Liver (tissue), 9 donors: ENCODE results near the gene L3MBTL3. TPM values are rescaled to one million over a fixed set of nuclear protein-coding genes. Genes with fewer than 3 reads are reported as not detected.

Experiments
- DNase-seq: peaks from one replicate; pipeline ENCODE4 v3.0.0-alpha.2; 2017; ENCODE audit warnings: low spot score
- H3K27ac ChIP-seq, 2 donors: one replicate each; pipeline ENCODE4 v1.7.0; 2013; ENCODE audit warnings: inconsistent platforms in 2 of 2, low read length in 2 of 2, control low read depth in 1 of 2, low read depth in 1 of 2, mild to moderate bottlenecking in 1 of 2
- H3K27me3 ChIP-seq, 4 donors: one replicate each; pipeline versions ENCODE4 v1.6.1 to v1.7.0; 2013; ENCODE audit warnings: low read length in 3 of 4, inconsistent platforms in 1 of 4, mild to moderate bottlenecking in 1 of 4, moderate library complexity in 1 of 4; ENCODE audit not compliant: control insufficient read depth in 4 of 4, insufficient read depth in 4 of 4
- H3K36me3 ChIP-seq, 4 donors: one replicate each; pipeline versions ENCODE4 v1.6.1 to v1.7.0; 2013; ENCODE audit warnings: low read length in 3 of 4, mild to moderate bottlenecking in 3 of 4, low read depth in 1 of 4, moderate library complexity in 1 of 4; ENCODE audit not compliant: control insufficient read depth in 4 of 4, insufficient read depth in 3 of 4
- H3K4me1 ChIP-seq, 4 donors: one replicate each; pipeline versions ENCODE4 v1.6.1 to v1.7.0; 2013; ENCODE audit warnings: low read length in 3 of 4, mild to moderate bottlenecking in 3 of 4, moderate library complexity in 1 of 4; ENCODE audit not compliant: control insufficient read depth in 4 of 4, insufficient read depth in 4 of 4
- H3K4me3 ChIP-seq, 3 donors: one replicate each; pipeline versions ENCODE4 v1.6.1 to v1.7.0; 2013; ENCODE audit warnings: low read length in 3 of 3, control low read depth in 1 of 3, low read depth in 1 of 3, mild to moderate bottlenecking in 1 of 3
- H3K9ac ChIP-seq, 2 donors: one replicate each; pipeline ENCODE4 v1.7.0; 2013; ENCODE audit warnings: low read length in 2 of 2, mild to moderate bottlenecking in 2 of 2, moderate library complexity in 2 of 2, control low read depth in 1 of 2, low read depth in 1 of 2
- H3K9me3 ChIP-seq, 4 donors: one replicate each; pipeline versions ENCODE4 v1.6.1 to v1.7.0; 2013; ENCODE audit warnings: low read length in 3 of 4; ENCODE audit not compliant: control insufficient read depth in 4 of 4
- EGR1 ChIP-seq, 2 donors: IDR thresholded peaks; 2 replicates each; pipeline ENCODE4 v1.6.1; 2016 to 2018; ENCODE audit warnings: antibody characterized with exemption in 2 of 2, low read depth in 2 of 2
- FOXA1 ChIP-seq: IDR thresholded peaks from 2 replicates; pipeline ENCODE4 v1.6.1; 2016; ENCODE audit warnings: antibody characterized with exemption
- FOXA2 ChIP-seq: IDR thresholded peaks from 2 replicates; pipeline ENCODE4 v1.6.1; 2016; ENCODE audit warnings: antibody characterized with exemption
- GABPA ChIP-seq, 2 donors: IDR thresholded peaks in 1 of 2; conservative IDR thresholded peaks in 1 of 2; 2 replicates each; pipeline ENCODE4 v1.6.1; 2016; ENCODE audit warnings: antibody characterized with exemption in 2 of 2, mild to moderate bottlenecking in 1 of 2, moderate library complexity in 1 of 2
- HNF4A ChIP-seq, 2 donors: conservative IDR thresholded peaks; 2 replicates each; pipeline ENCODE4 v1.6.1; 2016; ENCODE audit warnings: antibody characterized with exemption in 2 of 2, mild to moderate bottlenecking in 2 of 2
- HNF4G ChIP-seq: IDR thresholded peaks from 2 replicates; pipeline ENCODE4 v1.6.1; 2016; ENCODE audit warnings: antibody characterized with exemption
- JUND ChIP-seq, 2 donors: IDR thresholded peaks; 2 replicates each; pipeline ENCODE4 v1.6.1; 2016; ENCODE audit warnings: antibody characterized with exemption in 2 of 2
- NR2F2 ChIP-seq: IDR thresholded peaks from 2 replicates; pipeline ENCODE4 v1.6.1; 2016; ENCODE audit warnings: antibody characterized with exemption
- RAD21 ChIP-seq, 2 donors: IDR thresholded peaks; 2 replicates each; pipeline ENCODE4 v1.6.1; 2016; ENCODE audit warnings: antibody characterized with exemption in 2 of 2, mild to moderate bottlenecking in 2 of 2
- RXRA ChIP-seq, 2 donors: IDR thresholded peaks; 2 replicates each; pipeline ENCODE4 v1.6.1; 2017 to 2018; ENCODE audit warnings: antibody characterized with exemption in 2 of 2, mild to moderate bottlenecking in 1 of 2
- SP1 ChIP-seq: IDR thresholded peaks from 2 replicates; pipeline ENCODE4 v1.6.1; 2018; ENCODE audit warnings: antibody characterized with exemption, mild to moderate bottlenecking
- TAF1 ChIP-seq: conservative IDR thresholded peaks from 2 replicates; pipeline ENCODE4 v1.6.1; 2016; ENCODE audit warnings: antibody characterized with exemption, mild to moderate bottlenecking
- YY1 ChIP-seq: IDR thresholded peaks from 2 replicates; pipeline ENCODE4 v1.6.1; 2016; ENCODE audit warnings: antibody characterized with exemption, mild to moderate bottlenecking
- polyA plus RNA-seq, 2 donors: library from polyadenylated mRNA; stranded (reverse) in 1 of 2; unstranded in 1 of 2; fragments of 200-250 nt in 1 of 2; fragments of >200 nt in 1 of 2; fragmentation: Nextera tagmentation in 1 of 2; extraction: Ambion mirVana in 1 of 2; gene quantifications; one replicate each; pipeline versions ENCODE4 v1.2.1 to v1.2.3, GENCODE V29; 2013 to 2015
- total RNA-seq, 2 donors: library from RNA; depleted of rRNA; stranded (reverse); fragments of >200 nt; gene quantifications; one replicate each; pipeline ENCODE4 v1.2.3, GENCODE V29; 2014
- TF ChIP-seq, protein P1 (sequence below): fragments of 150-350 bp; IDR thresholded peaks from 2 replicates; pipeline ENCODE4 v1.5.1; 2017; ENCODE audit warnings: improper control_type of control experiment, low read depth, low read length; ENCODE audit not compliant: missing input control
- TF ChIP-seq, protein P2 (sequence below): IDR thresholded peaks from 2 replicates; pipeline ENCODE4 v1.6.1; 2016; ENCODE audit warnings: antibody characterized with exemption
- TF ChIP-seq, protein P3 (sequence below): IDR thresholded peaks from 2 replicates; pipeline ENCODE4 v1.6.1; 2016; ENCODE audit warnings: antibody characterized with exemption
- TF ChIP-seq, protein P4 (sequence below): IDR thresholded peaks from 2 replicates; pipeline ENCODE4 v1.6.1; 2016; ENCODE audit warnings: antibody characterized with exemption
- TF ChIP-seq, protein P5 (sequence below): IDR thresholded peaks from 2 replicates; pipeline ENCODE4 v1.6.1; 2016; ENCODE audit warnings: antibody characterized with exemption, mild to moderate bottlenecking
- donor health status: healthy.
- donor health status: healthy.
- donor health status: healthy.
- donor health status: healthy.
- donor health status: healthy.

L3MBTL3 gene
- total and polyA plus RNA-seq, 4 donors, result 1.9 to 9.2 (median 3.7) TPM

DNA sequence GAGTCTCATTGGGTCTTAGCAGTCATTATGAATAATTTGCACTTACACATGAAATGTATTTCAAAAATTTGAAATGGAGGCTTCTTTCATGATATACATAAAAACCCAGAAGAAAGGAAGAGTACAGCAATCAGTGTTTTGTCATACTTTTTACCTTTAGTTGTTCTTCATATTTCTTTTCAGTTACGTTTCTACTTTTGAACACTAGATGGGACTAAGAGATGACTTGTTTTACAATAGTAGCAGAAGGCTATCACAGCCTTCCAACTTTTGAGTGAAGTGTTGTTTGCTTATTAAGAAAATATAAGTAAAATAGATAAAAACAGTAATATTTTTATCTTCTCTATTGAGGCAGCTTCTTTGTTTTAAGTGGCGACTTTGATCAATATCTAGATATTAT lies 58.1 kb downstream of the L3MBTL3 start (continued):
- TF ChIP-seq HNF4A (conservative IDR thresholded peaks at IDR 0.05), result no peak
- no peak for TF ChIP-seq JUND (IDR thresholded peaks at IDR 0.05)
- no peak for TF ChIP-seq SP1
- no peak for TF ChIP-seq EGR1 (IDR thresholded peaks at IDR 0.05; ENCODE audit: low read depth in 2 of 2)
- TF ChIP-seq TAF1, result no peak
- no peak for TF ChIP-seq RAD21 (IDR thresholded peaks at IDR 0.05)
- TF ChIP-seq RXRA (IDR thresholded peaks at IDR 0.05), result no peak
- no peak for TF ChIP-seq GABPA (IDR thresholded peaks at IDR 0.05 in 1 of 2, conservative IDR thresholded peaks at IDR 0.05 in 1 of 2)

DNA sequence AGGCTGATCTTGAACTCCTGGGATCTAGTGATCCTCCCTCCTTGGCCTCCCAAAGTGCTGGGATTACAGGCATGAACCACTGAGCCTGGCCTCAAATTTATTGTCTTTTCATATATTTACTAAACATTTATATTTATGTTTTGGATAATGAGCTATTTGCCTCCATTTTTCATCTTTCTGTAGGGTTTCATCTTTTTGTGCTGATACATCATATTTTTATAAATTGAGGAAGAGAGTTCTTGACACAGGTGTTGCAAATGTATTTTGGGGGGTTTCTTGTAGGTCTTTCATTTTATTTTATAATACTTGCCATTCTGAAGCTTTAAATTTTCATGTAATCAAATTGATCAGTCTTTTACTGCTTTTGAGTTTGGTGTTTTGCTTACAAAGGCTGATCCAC lies 72.4 kb downstream of the L3MBTL3 start:
- peaks cover 0 to 2% (median 0%) of the 10 kb centered on the region in 4 donors for H3K36me3 ChIP-seq
- no peaks in the 10 kb centered on the region for H3K4me1 ChIP-seq
- no peak overlapping the region for H3K9ac ChIP-seq
- no peaks in the 10 kb centered on the region for H3K27me3 ChIP-seq
- H3K27ac ChIP-seq, result no peak overlapping the region
- DNase-seq, result no peak
- no peaks in the 10 kb centered on the region for H3K9me3 ChIP-seq
- TF ChIP-seq NR2F2 (no peak), YY1 (no peak), TAF1 (no peak), RXRA (IDR thresholded peaks at IDR 0.05) (no peak), RAD21 (IDR thresholded peaks at IDR 0.05) (no peak), GABPA (IDR thresholded peaks at IDR 0.05 in 1 of 2, conservative IDR thresholded peaks at IDR 0.05 in 1 of 2) (no peak), HNF4A (conservative IDR thresholded peaks at IDR 0.05) (no peak), EGR1 (IDR thresholded peaks at IDR 0.05; ENCODE audit: low read depth in 2 of 2) (no peak), FOXA2 (no peak), FOXA1 (no peak), HNF4G (no peak)
- TF ChIP-seq, protein P1, sequence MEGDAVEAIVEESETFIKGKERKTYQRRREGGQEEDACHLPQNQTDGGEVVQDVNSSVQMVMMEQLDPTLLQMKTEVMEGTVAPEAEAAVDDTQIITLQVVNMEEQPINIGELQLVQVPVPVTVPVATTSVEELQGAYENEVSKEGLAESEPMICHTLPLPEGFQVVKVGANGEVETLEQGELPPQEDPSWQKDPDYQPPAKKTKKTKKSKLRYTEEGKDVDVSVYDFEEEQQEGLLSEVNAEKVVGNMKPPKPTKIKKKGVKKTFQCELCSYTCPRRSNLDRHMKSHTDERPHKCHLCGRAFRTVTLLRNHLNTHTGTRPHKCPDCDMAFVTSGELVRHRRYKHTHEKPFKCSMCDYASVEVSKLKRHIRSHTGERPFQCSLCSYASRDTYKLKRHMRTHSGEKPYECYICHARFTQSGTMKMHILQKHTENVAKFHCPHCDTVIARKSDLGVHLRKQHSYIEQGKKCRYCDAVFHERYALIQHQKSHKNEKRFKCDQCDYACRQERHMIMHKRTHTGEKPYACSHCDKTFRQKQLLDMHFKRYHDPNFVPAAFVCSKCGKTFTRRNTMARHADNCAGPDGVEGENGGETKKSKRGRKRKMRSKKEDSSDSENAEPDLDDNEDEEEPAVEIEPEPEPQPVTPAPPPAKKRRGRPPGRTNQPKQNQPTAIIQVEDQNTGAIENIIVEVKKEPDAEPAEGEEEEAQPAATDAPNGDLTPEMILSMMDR, result no peak
- TF ChIP-seq, protein P2, sequence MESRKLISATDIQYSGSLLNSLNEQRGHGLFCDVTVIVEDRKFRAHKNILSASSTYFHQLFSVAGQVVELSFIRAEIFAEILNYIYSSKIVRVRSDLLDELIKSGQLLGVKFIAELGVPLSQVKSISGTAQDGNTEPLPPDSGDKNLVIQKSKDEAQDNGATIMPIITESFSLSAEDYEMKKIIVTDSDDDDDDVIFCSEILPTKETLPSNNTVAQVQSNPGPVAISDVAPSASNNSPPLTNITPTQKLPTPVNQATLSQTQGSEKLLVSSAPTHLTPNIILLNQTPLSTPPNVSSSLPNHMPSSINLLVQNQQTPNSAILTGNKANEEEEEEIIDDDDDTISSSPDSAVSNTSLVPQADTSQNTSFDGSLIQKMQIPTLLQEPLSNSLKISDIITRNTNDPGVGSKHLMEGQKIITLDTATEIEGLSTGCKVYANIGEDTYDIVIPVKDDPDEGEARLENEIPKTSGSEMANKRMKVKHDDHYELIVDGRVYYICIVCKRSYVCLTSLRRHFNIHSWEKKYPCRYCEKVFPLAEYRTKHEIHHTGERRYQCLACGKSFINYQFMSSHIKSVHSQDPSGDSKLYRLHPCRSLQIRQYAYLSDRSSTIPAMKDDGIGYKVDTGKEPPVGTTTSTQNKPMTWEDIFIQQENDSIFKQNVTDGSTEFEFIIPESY, result no peak
- TF ChIP-seq, protein P3, sequence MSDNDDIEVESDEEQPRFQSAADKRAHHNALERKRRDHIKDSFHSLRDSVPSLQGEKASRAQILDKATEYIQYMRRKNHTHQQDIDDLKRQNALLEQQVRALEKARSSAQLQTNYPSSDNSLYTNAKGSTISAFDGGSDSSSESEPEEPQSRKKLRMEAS, result no peak
- TF ChIP-seq, protein P4, sequence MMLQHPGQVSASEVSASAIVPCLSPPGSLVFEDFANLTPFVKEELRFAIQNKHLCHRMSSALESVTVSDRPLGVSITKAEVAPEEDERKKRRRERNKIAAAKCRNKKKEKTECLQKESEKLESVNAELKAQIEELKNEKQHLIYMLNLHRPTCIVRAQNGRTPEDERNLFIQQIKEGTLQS, result no peak
- TF ChIP-seq, protein P5, sequence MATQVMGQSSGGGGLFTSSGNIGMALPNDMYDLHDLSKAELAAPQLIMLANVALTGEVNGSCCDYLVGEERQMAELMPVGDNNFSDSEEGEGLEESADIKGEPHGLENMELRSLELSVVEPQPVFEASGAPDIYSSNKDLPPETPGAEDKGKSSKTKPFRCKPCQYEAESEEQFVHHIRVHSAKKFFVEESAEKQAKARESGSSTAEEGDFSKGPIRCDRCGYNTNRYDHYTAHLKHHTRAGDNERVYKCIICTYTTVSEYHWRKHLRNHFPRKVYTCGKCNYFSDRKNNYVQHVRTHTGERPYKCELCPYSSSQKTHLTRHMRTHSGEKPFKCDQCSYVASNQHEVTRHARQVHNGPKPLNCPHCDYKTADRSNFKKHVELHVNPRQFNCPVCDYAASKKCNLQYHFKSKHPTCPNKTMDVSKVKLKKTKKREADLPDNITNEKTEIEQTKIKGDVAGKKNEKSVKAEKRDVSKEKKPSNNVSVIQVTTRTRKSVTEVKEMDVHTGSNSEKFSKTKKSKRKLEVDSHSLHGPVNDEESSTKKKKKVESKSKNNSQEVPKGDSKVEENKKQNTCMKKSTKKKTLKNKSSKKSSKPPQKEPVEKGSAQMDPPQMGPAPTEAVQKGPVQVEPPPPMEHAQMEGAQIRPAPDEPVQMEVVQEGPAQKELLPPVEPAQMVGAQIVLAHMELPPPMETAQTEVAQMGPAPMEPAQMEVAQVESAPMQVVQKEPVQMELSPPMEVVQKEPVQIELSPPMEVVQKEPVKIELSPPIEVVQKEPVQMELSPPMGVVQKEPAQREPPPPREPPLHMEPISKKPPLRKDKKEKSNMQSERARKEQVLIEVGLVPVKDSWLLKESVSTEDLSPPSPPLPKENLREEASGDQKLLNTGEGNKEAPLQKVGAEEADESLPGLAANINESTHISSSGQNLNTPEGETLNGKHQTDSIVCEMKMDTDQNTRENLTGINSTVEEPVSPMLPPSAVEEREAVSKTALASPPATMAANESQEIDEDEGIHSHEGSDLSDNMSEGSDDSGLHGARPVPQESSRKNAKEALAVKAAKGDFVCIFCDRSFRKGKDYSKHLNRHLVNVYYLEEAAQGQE, result no peak
- H3K4me3 ChIP-seq, result no peak overlapping the region
